Muscle of leg (tissue), 11 donors: ENCODE measurements around the gene ZNF506. TPM values are rescaled to one million over a fixed set of nuclear protein-coding genes. Genes with fewer than 3 reads are reported as not detected.
"Not testable (repeated sequence)": the region's sequence is repeated elsewhere in the genome, so short reads cannot be mapped to it uniquely, and the experiment has no call there.

Experiments used
- DNase-seq: peaks from one replicate; pipeline ENCODE4 v3.0.0; 2013
- H3K27ac ChIP-seq: one replicate; pipeline ENCODE4 v1.5.1; 2013; ENCODE audit warnings: mild to moderate bottlenecking, low read length, control low read depth
- H3K27me3 ChIP-seq: one replicate; pipeline ENCODE4 v1.6.1; 2013; ENCODE audit warnings: low read length; ENCODE audit not compliant: control insufficient read depth, insufficient read depth
- H3K36me3 ChIP-seq: one replicate; pipeline ENCODE4 v1.6.1; 2013; ENCODE audit warnings: low read length; ENCODE audit not compliant: control insufficient read depth, insufficient read depth
- H3K4me1 ChIP-seq: one replicate; pipeline ENCODE4 v1.6.1; 2013; ENCODE audit warnings: low read length; ENCODE audit not compliant: control insufficient read depth, insufficient read depth
- H3K4me3 ChIP-seq: one replicate; pipeline ENCODE4 v1.5.1; 2013; ENCODE audit warnings: low read length, control low read depth
- H3K9me3 ChIP-seq: replicated peaks from 2 replicates; pipeline ENCODE4 v1.6.1; 2013; ENCODE audit warnings: low read depth, low read length; ENCODE audit not compliant: control insufficient read depth
- WGBS: methylation state at CpG from one replicate; pipeline ENCODE4 v1.1.5; 2013; ENCODE audit warnings: missing lambda C conversion rate; ENCODE audit not compliant: insufficient coverage; 5-methylcytosine and 5-hydroxymethylcytosine counted together
- polyA plus RNA-seq, 8 donors: library from polyadenylated mRNA; unstranded; fragments of 120-200 nt; gene quantifications; one replicate each; pipeline versions ENCODE4 v1.2.1 to v1.2.3, GENCODE V29; 2013; ENCODE audit warnings: inconsistent platforms in 1 of 8, low replicate concordance in 1 of 8; ENCODE audit not compliant: insufficient read length in 8 of 8, insufficient read depth in 1 of 8
- total RNA-seq: library from RNA; stranded (reverse); fragments of 120-200 nt; gene quantifications from one replicate; pipeline ENCODE4 v1.2.4, GENCODE V29; 2013

Gene ZNF506
- total and polyA plus RNA-seq, 9 donors = 12.7 to 21.7 (median 15.2) TPM

- peaks cover 18% of the 10 kb centered on the region for H3K36me3 ChIP-seq
- WGBS = 96% methylated on average over 15 of the region's 19 CpGs
- H3K4me3 ChIP-seq, H3K27ac ChIP-seq, H3K9me3 ChIP-seq, H3K27me3 ChIP-seq, DNase-seq, H3K4me1 ChIP-seq: not testable (repeated sequence)
Measured at GRCh38 chr19:19785476-19785875, 36.1 kb downstream of the ZNF506 start.

GRCh38 chr19:19782783-19783182 is 38.8 kb downstream of the ZNF506 start:
- peaks cover 13% of the 10 kb centered on the region for H3K36me3 ChIP-seq
- no peaks in the 10 kb centered on the region for H3K9me3 ChIP-seq
- H3K27me3 ChIP-seq = no peaks in the 10 kb centered on the region
- no peaks in the 10 kb centered on the region for H3K4me1 ChIP-seq
- no peak for DNase-seq
- no peak overlapping the region for H3K4me3 ChIP-seq
- 80% methylated on average over 1 of the region's 2 CpGs for WGBS
- H3K27ac ChIP-seq = no peak overlapping the region

- not testable (repeated sequence) for DNase-seq
Measured at GRCh38 chr19:19781791-19782190, 39.8 kb downstream of the ZNF506 start.

GRCh38 chr19:19778666-19779065 is 42.9 kb downstream of the ZNF506 start:
- Histone ChIP-seq H3K4me3 (no peak overlapping the region), H3K9me3 (no peaks in the 10 kb centered on the region), H3K36me3 (no peaks in the 10 kb centered on the region), H3K27ac (no peak overlapping the region), H3K27me3 (no peaks in the 10 kb centered on the region), H3K4me1 (peaks cover 12% of the 10 kb centered on the region)
- no peak for DNase-seq
- 83% methylated on average over 1 of the region's 2 CpGs for WGBS

More at GRCh38 chr19:19781791-19782190, 39.8 kb downstream of the ZNF506 start:
- H3K4me3 ChIP-seq, H3K36me3 ChIP-seq, H3K27me3 ChIP-seq, H3K27ac ChIP-seq, H3K9me3 ChIP-seq, H3K4me1 ChIP-seq: not testable (repeated sequence)
- 83% methylated on average over 1 of the region's 6 CpGs for WGBS

GRCh38 chr19:19777692-19778091 is 43.9 kb downstream of the ZNF506 start:
- no peak for DNase-seq
- WGBS = no CpG with 5 or more reads among the region's 5 CpGs

GRCh38 chr19:19776206-19777008 is 45.1 kb downstream of the ZNF506 start:
- Histone ChIP-seq H3K27me3 (no peaks in the 10 kb centered on the region), H3K9me3 (no peaks in the 10 kb centered on the region), H3K27ac (peak overlapping the region; percentile 72), H3K4me1 (peaks cover 12% of the 10 kb centered on the region), H3K4me3 (peak overlapping the region; percentile 85), H3K36me3 (no peaks in the 10 kb centered on the region)
- peak; percentile 99 for DNase-seq
- under 1% methylated on average over 32 of the region's 36 CpGs for WGBS

More at GRCh38 chr19:19777692-19778091, 43.9 kb downstream of the ZNF506 start:
- H3K27me3 ChIP-seq = no peaks in the 10 kb centered on the region
- H3K4me3 ChIP-seq = no peak overlapping the region
- H3K36me3 ChIP-seq = no peaks in the 10 kb centered on the region
- H3K9me3 ChIP-seq = no peaks in the 10 kb centered on the region
- no peak overlapping the region for H3K27ac ChIP-seq
- H3K4me1 ChIP-seq = peaks cover 12% of the 10 kb centered on the region

GRCh38 chr19:19775891-19776205 is 45.7 kb downstream of the ZNF506 start:
- Histone ChIP-seq H3K27me3 (no peaks in the 10 kb centered on the region), H3K27ac (peak overlapping the region; percentile 64), H3K36me3 (no peaks in the 10 kb centered on the region), H3K4me1 (peaks cover 12% of the 10 kb centered on the region), H3K9me3 (no peaks in the 10 kb centered on the region), H3K4me3 (peak overlapping the region; percentile 85)
- WGBS = 0% methylated on average over 9 of the region's 11 CpGs
- DNase-seq = no peak

GRCh38 chr19:19774354-19775033 is 47.1 kb downstream of the ZNF506 start:
- no peak overlapping the region for H3K27ac ChIP-seq
- peaks cover 12% of the 10 kb centered on the region for H3K4me1 ChIP-seq
- no peak for DNase-seq
- WGBS = 98% methylated on average over 5 of the region's 14 CpGs
- H3K9me3 ChIP-seq = no peaks in the 10 kb centered on the region
- H3K27me3 ChIP-seq = no peaks in the 10 kb centered on the region
- no peaks in the 10 kb centered on the region for H3K36me3 ChIP-seq
- no peak overlapping the region for H3K4me3 ChIP-seq

- H3K27ac ChIP-seq, H3K4me3 ChIP-seq, H3K27me3 ChIP-seq, H3K36me3 ChIP-seq, H3K4me1 ChIP-seq, DNase-seq, H3K9me3 ChIP-seq: not testable (repeated sequence)
- no CpG with 5 or more reads among the region's 10 CpGs for WGBS
Measured at GRCh38 chr19:19771963-19772362, 49.6 kb downstream of the ZNF506 start.

- not testable (repeated sequence) for H3K27ac ChIP-seq, H3K4me3 ChIP-seq, H3K4me1 ChIP-seq, H3K27me3 ChIP-seq, H3K9me3 ChIP-seq, DNase-seq, H3K36me3 ChIP-seq
- WGBS = 90% methylated on average over 17 of the region's 28 CpGs
Measured at GRCh38 chr19:19769971-19770370, 51.6 kb downstream of the ZNF506 start.
